ENCODE results near the gene SMC5.

- no peak for TF ChIP-seq CTCF (conservative IDR thresholded peaks at IDR 0.05 in 1 of 2, IDR thresholded peaks at IDR 0.05 in 1 of 2; ENCODE audit: extremely low read depth in 1 of 2, insufficient read depth in 1 of 2, low read depth in 1 of 2, low read length in 2 of 2)
- TF ChIP-seq EZH2 (IDR thresholded peaks at IDR 0.05; ENCODE audit: borderline replicate concordance, low read length) = no peak
These were observed 4.2 kb downstream of the SMC5 start for GRCh38 chr9:70262948-70263347.

Measured in mammary epithelial cell (primary cell).